ENCODE measurements around the gene PRKACB. TPM values are rescaled to one million over a fixed set of nuclear protein-coding genes. Genes with fewer than 3 reads are reported as not detected.

The PRKACB gene
- total RNA-seq, 1 donor from 2014 or later = 849 TPM

- FAIRE-seq = no peak
These were observed 8.6 kb downstream of the PRKACB start for GRCh38 chr1:84152649-84153056.

DNA sequence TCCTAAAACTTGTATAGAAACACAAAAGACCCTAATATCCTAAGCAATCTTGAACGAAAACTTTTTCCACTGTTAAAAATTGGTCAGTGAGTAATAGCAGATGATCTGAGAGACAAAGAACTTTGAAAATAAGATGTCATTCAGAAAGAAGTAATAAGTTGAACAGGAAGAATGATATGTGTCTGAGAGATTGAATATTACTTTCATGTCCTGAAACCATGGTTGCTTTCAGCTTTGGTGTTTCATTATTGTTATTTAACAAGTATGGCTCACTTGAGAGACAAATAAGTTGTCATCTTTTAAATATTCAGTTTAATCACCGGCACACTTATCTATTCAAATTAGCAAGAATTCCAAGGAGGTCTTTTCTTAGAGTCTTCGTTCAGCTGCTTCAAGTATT lies 11.4 kb downstream of the PRKACB start:
- no peak for FAIRE-seq
- DNase-seq (ENCODE audit: low spot score in 2 of 2) = no peak

More at GRCh38 chr1:84152649-84153056, 8.6 kb downstream of the PRKACB start:
- no peak for DNase-seq (ENCODE audit: low spot score in 2 of 2)

- FAIRE-seq = no peak
- no peak for DNase-seq (ENCODE audit: low spot score in 2 of 2)
These were observed 12.1 kb downstream of the PRKACB start for GRCh38 chr1:84156210-84156621.

DNA sequence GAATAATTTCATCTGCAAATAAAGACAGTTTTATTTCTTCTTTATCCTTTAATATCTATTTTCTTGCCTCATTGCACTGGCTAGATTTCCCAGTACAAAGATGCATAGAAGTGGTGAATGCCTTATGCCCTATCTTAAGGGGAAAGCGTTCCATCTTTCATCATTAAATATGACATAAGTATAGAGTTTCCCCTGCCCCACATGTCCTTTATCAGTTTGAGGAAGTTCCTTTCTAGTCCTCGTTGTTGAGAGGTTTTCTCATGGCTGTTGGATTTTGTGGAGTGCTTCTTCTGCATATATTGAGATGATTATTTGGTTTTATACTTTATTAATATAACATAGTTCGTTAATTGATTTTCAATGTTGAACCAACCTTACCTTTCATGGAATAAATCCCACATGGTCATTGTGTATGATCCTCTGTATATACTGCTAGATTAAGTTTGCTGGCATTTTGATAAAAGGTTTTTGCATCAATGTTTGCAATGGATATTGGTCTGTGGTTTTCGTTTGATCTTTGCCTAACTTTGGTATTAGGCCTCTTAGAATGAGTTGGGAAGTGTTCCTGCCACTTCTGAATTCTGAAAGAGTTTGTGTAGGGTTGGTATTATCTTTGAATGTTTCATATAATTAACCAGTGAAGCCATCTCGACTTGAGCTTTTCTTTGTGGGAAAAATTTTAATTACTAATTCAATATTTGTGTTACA lies 15.6 kb downstream of the PRKACB start:
- FAIRE-seq = no peak
- no peak for DNase-seq (ENCODE audit: low spot score in 2 of 2)

DNA sequence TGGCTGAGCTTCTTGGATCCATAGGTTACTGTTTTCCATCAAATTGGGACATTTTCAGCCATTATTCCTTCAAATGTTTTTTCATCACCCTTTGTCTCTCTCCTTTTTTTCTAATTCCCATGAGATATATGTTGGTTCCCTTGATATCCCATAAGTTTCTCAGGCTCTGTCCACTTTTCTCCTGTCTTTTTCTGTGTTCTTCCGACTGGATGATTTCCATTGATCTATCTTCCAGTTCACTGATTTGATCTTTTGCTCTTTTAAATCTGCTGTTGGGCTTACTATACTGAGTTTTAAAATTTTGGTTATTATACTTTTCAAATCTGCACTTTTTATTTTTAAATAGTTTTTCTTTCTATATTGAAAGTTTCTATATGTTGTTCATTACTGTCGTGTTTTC lies 18.2 kb downstream of the PRKACB start:
- DNase-seq (ENCODE audit: low spot score in 2 of 2) = no peak
- no peak for FAIRE-seq

GRCh38 chr1:84163123-84163931 lies 19.3 kb downstream of the PRKACB start:
- DNase-seq (ENCODE audit: low spot score in 2 of 2) = no peak
- no peak for FAIRE-seq

GRCh38 chr1:84164161-84164560 lies 20.1 kb downstream of the PRKACB start:
- FAIRE-seq (no peak), DNase-seq (ENCODE audit: low spot score in 2 of 2) (no peak)

GRCh38 chr1:84164567-84165021 lies 20.5 kb downstream of the PRKACB start:
- no peak for DNase-seq (ENCODE audit: low spot score in 2 of 2)
- no peak for FAIRE-seq

- FAIRE-seq = peak; percentile 42
- DNase-seq (ENCODE audit: low spot score in 2 of 2) = no peak
These were observed 21.5 kb downstream of the PRKACB start for GRCh38 chr1:84165601-84166000.

GRCh38 chr1:84166797-84167196 lies 22.7 kb downstream of the PRKACB start:
- DNase-seq (ENCODE audit: low spot score in 2 of 2) (no peak), FAIRE-seq (no peak)

- DNase-seq (ENCODE audit: low spot score in 2 of 2) (no peak), FAIRE-seq (no peak)
These were observed 24.7 kb downstream of the PRKACB start for GRCh38 chr1:84168783-84169182.

DNA sequence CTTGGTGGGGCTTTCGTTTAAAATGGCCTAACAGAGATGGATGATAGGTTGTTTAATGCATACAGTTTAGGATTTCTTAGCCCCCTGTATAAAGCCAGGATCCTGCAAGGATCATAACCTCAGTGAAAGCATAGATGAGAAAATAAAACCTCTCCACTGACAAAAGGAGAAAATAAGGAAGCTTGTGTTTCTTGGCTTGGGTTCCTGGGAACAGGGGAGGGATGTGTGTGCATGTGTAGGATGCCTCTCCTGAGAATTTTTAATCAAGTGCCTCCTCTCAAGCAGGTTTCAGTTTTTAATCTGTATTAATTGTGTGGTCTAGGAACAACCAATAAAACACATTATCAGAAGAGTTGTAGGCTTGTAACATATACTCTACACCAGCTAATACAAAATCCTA lies 26.1 kb downstream of the PRKACB start:
- no peak for DNase-seq (ENCODE audit: low spot score in 2 of 2)
- no peak for FAIRE-seq

- DNase-seq (ENCODE audit: low spot score in 2 of 2) (no peak), FAIRE-seq (no peak)
These were observed 27.4 kb downstream of the PRKACB start for GRCh38 chr1:84171481-84171880.

- DNase-seq (ENCODE audit: low spot score in 2 of 2) (no peak), FAIRE-seq (no peak)
These were observed 30.0 kb downstream of the PRKACB start for GRCh38 chr1:84174051-84174556.

DNA sequence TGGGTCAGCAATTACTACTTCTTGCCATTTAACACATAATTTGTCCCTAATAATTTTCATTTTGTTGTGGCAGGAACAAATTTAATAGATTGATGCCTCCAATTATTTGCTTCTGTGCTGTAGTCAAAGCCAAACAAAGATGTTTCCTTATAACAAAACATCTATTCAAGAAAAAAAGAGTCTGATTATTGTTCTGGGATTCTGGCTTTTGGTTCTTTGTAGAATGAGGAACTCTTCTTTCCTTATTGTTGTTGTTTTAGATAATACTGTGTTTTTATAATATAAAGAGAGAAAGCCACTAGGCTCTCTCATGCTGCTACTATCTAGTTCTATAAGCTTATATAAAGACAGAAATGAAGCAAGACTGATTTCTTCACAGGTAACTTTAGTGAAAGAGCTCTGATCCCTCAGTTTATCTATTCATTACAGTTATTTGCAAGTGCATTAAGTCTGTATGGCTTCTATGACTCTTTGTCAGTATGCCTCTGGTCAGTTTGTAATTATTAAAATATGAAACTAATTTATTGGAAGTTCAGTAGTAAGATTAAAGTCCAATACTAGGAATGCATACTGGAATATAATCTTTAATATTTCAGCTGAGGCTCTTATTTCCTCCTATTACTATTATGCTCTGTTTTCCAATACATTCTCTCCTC lies 37.4 kb downstream of the PRKACB start:
- FAIRE-seq = no peak
- DNase-seq (ENCODE audit: low spot score in 2 of 2) = peak in 1 of 2 donors; percentile 2

DNA sequence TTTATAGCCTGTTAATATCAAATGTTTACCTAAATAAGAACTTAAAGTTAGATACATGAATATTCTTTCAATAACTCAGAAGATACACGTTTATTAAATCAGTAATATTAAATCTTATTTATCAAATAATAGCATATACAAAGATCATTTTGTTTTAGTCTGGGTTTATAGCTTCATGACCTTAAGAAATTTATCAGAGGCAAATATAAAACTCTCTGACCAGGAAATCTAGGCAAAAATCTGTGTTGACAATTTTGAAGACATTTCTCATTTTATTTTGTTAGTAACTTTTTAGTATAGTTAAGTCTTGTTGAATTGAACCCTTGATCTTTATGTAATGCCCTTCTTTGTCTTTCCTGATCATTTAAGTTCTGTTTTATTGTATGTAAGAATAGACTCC lies 46.4 kb downstream of the PRKACB start:
- no peak for FAIRE-seq
- no peak for DNase-seq (ENCODE audit: low spot score in 2 of 2)

DNA sequence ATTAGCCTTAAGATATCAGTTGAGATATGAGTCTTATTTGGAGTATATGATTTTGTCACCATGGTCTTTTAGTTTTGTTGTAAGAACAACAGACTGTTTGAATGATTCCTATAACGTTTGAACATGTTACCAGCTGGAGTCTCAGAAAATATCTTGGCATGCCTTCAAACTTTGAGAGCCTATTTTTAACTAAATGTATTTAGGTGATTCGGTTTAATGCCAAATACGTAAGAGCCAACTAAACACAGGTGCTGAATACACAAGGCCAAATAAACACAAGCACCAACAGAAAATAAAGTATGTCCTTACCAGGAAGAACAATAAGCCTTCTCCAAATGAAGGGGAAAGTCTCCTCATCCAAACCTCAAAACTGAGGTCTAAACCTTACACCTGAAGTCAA lies 48.6 kb downstream of the PRKACB start:
- no peak for DNase-seq (ENCODE audit: low spot score in 2 of 2)

GRCh38 chr1:84198832-84199231 lies 54.8 kb downstream of the PRKACB start:
- DNase-seq (ENCODE audit: low spot score in 2 of 2) (no peak), FAIRE-seq (no peak)

More for the DNA sequence above, 48.6 kb downstream of the PRKACB start:
- no peak for FAIRE-seq

- no peak for DNase-seq (ENCODE audit: low spot score in 2 of 2)
- FAIRE-seq = no peak
These were observed 55.2 kb downstream of the PRKACB start for GRCh38 chr1:84199257-84199656.

GRCh38 chr1:84202126-84202525 lies 58.1 kb downstream of the PRKACB start:
- peak; percentile 10 for FAIRE-seq
- DNase-seq (ENCODE audit: low spot score in 2 of 2) = no peak

- FAIRE-seq (no peak), DNase-seq (ENCODE audit: low spot score in 2 of 2) (no peak)
These were observed 62.3 kb downstream of the PRKACB start for GRCh38 chr1:84206375-84206774.
